ENCODE results near the gene RASAL2.

DNA sequence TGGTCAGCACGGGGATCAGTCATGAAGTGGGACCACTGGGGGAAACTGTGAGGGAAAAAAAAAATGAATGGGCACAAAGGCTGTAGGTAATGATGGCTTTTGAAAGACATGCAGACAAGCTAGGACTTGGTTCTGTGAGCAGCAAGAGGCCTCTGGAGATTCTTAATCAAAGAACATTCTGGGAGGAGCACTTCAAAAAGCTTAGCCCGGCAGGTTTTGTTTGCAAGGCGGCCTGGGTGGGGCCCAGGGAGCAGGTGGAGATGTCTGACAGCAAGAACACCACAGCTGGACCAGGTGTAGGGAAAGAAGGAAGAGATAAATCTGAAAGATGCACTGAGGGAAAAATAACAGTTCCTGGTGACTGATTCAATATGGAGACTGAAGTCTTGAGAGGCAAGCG is 425.0 kb downstream of the RASAL2 start:
- TF ChIP-seq, protein P1, sequence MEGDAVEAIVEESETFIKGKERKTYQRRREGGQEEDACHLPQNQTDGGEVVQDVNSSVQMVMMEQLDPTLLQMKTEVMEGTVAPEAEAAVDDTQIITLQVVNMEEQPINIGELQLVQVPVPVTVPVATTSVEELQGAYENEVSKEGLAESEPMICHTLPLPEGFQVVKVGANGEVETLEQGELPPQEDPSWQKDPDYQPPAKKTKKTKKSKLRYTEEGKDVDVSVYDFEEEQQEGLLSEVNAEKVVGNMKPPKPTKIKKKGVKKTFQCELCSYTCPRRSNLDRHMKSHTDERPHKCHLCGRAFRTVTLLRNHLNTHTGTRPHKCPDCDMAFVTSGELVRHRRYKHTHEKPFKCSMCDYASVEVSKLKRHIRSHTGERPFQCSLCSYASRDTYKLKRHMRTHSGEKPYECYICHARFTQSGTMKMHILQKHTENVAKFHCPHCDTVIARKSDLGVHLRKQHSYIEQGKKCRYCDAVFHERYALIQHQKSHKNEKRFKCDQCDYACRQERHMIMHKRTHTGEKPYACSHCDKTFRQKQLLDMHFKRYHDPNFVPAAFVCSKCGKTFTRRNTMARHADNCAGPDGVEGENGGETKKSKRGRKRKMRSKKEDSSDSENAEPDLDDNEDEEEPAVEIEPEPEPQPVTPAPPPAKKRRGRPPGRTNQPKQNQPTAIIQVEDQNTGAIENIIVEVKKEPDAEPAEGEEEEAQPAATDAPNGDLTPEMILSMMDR (conservative IDR thresholded peaks at IDR 0.05 in 1 of 2, IDR thresholded peaks at IDR 0.05 in 1 of 2; ENCODE audit: extremely low read depth in 1 of 2, insufficient read depth in 1 of 2, low read depth in 1 of 2, low read length in 2 of 2) = no peak
- TF ChIP-seq EZH2 (IDR thresholded peaks at IDR 0.05; ENCODE audit: borderline replicate concordance, low read length) = no peak

Data from mammary epithelial cell (primary cell).